Breast epithelium (tissue), 4 donors: ENCODE measurements around the gene HOXA6. TPM values are rescaled to one million over a fixed set of nuclear protein-coding genes. Genes with fewer than 3 reads are reported as not detected.

Source experiments
- DNase-seq, 2 donors: peaks; one replicate each; pipeline ENCODE4 v3.0.0-alpha.2; 2019; ENCODE audit warnings: low spot score in 2 of 2
- H3K27ac ChIP-seq, 2 donors: fragments of 200-600 bp; sonication (generic) in 1 of 2; one replicate each; pipeline ENCODE4 v1.5.1; 2016 to 2019; ENCODE audit warnings: mild to moderate bottlenecking in 1 of 2
- H3K27me3 ChIP-seq, 2 donors: fragments of 200-600 bp; sonication (generic) in 1 of 2; one replicate each; pipeline versions ENCODE4 v1.5.1 to v1.6.0; 2017 to 2019; ENCODE audit warnings: control low read depth in 1 of 2, mild to moderate bottlenecking in 1 of 2
- H3K36me3 ChIP-seq: fragments of 200-600 bp; one replicate; pipeline ENCODE4 v1.5.1; 2019
- H3K4me1 ChIP-seq, 2 donors: fragments of 200-600 bp; sonication (generic); one replicate each; pipeline ENCODE4 v1.5.1; 2016 to 2019; ENCODE audit warnings: control low read depth in 1 of 2
- H3K4me3 ChIP-seq, 3 donors: fragments of 200-600 bp; sonication (generic); 1 replicate in 2 of 3; 2 replicates in 1 of 3; pipeline ENCODE4 v1.5.1; 2016 to 2019; ENCODE audit warnings: mild to moderate bottlenecking in 3 of 3, moderate library complexity in 2 of 3
- H3K9me3 ChIP-seq, 2 donors: fragments of 200-600 bp; sonication (generic) in 1 of 2; one replicate each; pipeline ENCODE4 v1.5.1; 2016 to 2019; ENCODE audit warnings: control low read depth in 1 of 2
- POLR2A ChIP-seq: fragments of 450-650 bp; IDR thresholded peaks from one replicate; pipeline ENCODE4 v1.6.1; 2016; ENCODE audit warnings: antibody characterized with exemption, mild to moderate bottlenecking, moderate library complexity
- POLR2AphosphoS5 ChIP-seq, 3 donors: sonication (generic); formaldehyde crosslinking; IDR thresholded peaks; one replicate each; pipeline ENCODE4 v1.6.1; 2017; ENCODE audit warnings: antibody characterized with exemption in 3 of 3
- intact Hi-C: fragments of 100-400 bp; cut with DNase I; formaldehyde crosslinking; loops from one replicate; pipeline ENCODE4 v1.15.1; 2023; ENCODE audit warnings: low total_unique reads
- total RNA-seq, 3 donors: library from RNA; depleted of rRNA; stranded (reverse); fragments of >200 nt; gene quantifications; one replicate each; pipeline ENCODE4 v1.1.0, GENCODE V29; 2016
- TF ChIP-seq, protein P1 (sequence below), 3 donors: fragments of 450-650 bp; IDR thresholded peaks; one replicate each; pipeline ENCODE4 v1.5.1; 2016 to 2017; ENCODE audit warnings: antibody characterized with exemption in 3 of 3, mild to moderate bottlenecking in 3 of 3, moderate library complexity in 3 of 3

HOXA6 gene
- total RNA-seq, 3 donors from 2014 or later = 7.9 to 16.0 (median 9.0) TPM

- no peak overlapping the region for H3K27ac ChIP-seq
- peak in 1 of 2 donors; percentile 14 for DNase-seq
- peaks cover 21 to 100% of the 10 kb centered on the region in 2 donors for H3K27me3 ChIP-seq
- intact Hi-C loops = no loop called here
- H3K4me1 ChIP-seq = peaks cover 0 to 3% of the 10 kb centered on the region in 2 donors
- TF ChIP-seq, protein P1, sequence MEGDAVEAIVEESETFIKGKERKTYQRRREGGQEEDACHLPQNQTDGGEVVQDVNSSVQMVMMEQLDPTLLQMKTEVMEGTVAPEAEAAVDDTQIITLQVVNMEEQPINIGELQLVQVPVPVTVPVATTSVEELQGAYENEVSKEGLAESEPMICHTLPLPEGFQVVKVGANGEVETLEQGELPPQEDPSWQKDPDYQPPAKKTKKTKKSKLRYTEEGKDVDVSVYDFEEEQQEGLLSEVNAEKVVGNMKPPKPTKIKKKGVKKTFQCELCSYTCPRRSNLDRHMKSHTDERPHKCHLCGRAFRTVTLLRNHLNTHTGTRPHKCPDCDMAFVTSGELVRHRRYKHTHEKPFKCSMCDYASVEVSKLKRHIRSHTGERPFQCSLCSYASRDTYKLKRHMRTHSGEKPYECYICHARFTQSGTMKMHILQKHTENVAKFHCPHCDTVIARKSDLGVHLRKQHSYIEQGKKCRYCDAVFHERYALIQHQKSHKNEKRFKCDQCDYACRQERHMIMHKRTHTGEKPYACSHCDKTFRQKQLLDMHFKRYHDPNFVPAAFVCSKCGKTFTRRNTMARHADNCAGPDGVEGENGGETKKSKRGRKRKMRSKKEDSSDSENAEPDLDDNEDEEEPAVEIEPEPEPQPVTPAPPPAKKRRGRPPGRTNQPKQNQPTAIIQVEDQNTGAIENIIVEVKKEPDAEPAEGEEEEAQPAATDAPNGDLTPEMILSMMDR (IDR thresholded peaks at IDR 0.05) = no peak
- TF ChIP-seq POLR2A (no peak), POLR2AphosphoS5 (IDR thresholded peaks at IDR 0.05) (no peak)
- no peaks in the 10 kb centered on the region for H3K9me3 ChIP-seq
- no peaks in the 10 kb centered on the region for H3K36me3 ChIP-seq
- H3K4me3 ChIP-seq = no peak overlapping the region
These were observed 42.6 kb upstream of the HOXA6 start for GRCh38 chr7:27189997-27190748.

DNA sequence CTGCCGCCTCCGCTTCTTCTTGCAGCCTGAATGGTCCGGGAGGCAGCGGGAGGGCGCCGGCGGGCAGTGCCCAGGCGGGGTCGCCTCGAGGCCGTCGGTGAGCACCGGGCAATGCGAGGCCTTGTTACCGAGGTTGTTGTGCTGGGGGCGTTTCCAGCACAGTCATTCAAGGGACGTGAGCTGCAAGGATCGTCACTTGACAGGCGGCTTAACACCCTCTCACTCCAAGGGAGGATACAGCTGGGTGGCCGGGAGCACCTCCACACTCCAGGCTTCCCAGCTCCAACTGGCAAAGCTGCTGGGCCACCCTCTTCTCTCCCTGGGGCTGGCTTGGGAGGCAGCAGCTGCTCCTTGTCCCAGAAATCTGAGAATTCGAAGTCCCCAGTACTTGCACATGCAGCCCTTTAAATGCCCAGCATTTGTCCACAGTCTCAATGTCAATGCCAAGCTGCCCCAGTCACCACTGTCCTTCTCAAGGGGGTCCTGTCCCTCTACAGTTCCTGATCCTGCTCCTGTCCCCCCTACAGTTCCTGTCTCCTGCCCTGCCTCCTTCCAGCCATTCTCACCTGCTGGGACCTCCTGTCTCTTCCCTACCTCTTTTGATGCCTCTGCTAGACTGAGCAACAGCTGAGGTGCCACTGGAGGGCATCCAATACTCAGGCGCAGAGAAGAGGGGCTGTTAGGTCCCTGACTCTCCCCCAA, 41.9 kb upstream of the HOXA6 start:
- TF ChIP-seq, protein P1 (IDR thresholded peaks at IDR 0.05) = no peak
- TF ChIP-seq POLR2A (no peak), POLR2AphosphoS5 (IDR thresholded peaks at IDR 0.05) (no peak)

GRCh38 chr7:27188386-27189294, 41.1 kb upstream of the HOXA6 start:
- Histone ChIP-seq H3K4me1 (peaks cover 3 to 15% of the 10 kb centered on the region in 2 donors), H3K36me3 (no peaks in the 10 kb centered on the region), H3K9me3 (no peaks in the 10 kb centered on the region), H3K27me3 (peaks cover 25 to 100% of the 10 kb centered on the region in 2 donors), H3K4me3 (peak overlapping the region; percentile 1 to 46 (median 21)), H3K27ac (no peak overlapping the region)
- DNase-seq = peak in 1 of 2 donors; percentile 49
- intact Hi-C loops = no loop called here
- TF ChIP-seq POLR2A = no peak
- TF ChIP-seq, protein P1 (IDR thresholded peaks at IDR 0.05) = no peak
- no peak for TF ChIP-seq POLR2AphosphoS5 (IDR thresholded peaks at IDR 0.05)

More for the DNA sequence above, 41.9 kb upstream of the HOXA6 start:
- peak overlapping the region in 2 of 3 donors; percentile 21 to 46 for H3K4me3 ChIP-seq
- no peaks in the 10 kb centered on the region for H3K36me3 ChIP-seq
- H3K27ac ChIP-seq = no peak overlapping the region
- intact Hi-C loops = no loop called here
- H3K4me1 ChIP-seq = peaks cover 3 to 7% of the 10 kb centered on the region in 2 donors
- no peaks in the 10 kb centered on the region for H3K9me3 ChIP-seq
- peaks cover 24 to 100% of the 10 kb centered on the region in 2 donors for H3K27me3 ChIP-seq
- DNase-seq = peak in 1 of 2 donors; percentile 48

- H3K4me3 ChIP-seq = peak overlapping the region in 2 of 3 donors; percentile 21 to 46
- no peak overlapping the region for H3K27ac ChIP-seq
- DNase-seq = peak in 1 of 2 donors; percentile 44
- no peak for TF ChIP-seq POLR2A
- TF ChIP-seq, protein P1 (IDR thresholded peaks at IDR 0.05) = no peak
- no peak for TF ChIP-seq POLR2AphosphoS5 (IDR thresholded peaks at IDR 0.05)
- intact Hi-C loops = no loop called here
- H3K4me1 ChIP-seq = peaks cover 0 to 15% of the 10 kb centered on the region in 2 donors
- H3K9me3 ChIP-seq = no peaks in the 10 kb centered on the region
- H3K36me3 ChIP-seq = no peaks in the 10 kb centered on the region
- peaks cover 23 to 100% of the 10 kb centered on the region in 2 donors for H3K27me3 ChIP-seq
These were observed 40.2 kb upstream of the HOXA6 start for GRCh38 chr7:27187475-27188385.
